A673 (cell line): ENCODE data around the gene SHLD1.

Experiments
- CTCF ChIP-seq: fragments of 300-800, 200-600 bp; sonication (generic); conservative IDR thresholded peaks from 2 replicates; pipeline ENCODE4 v1.5.1; 2017; ENCODE audit warnings: low read depth, mild to moderate bottlenecking, antibody characterized with exemption, low read length, moderate library complexity, mixed read lengths
- EZH2 ChIP-seq: fragments of 200-600 bp; sonication (generic); IDR thresholded peaks from 2 replicates; pipeline ENCODE4 v1.6.1; 2017; ENCODE audit warnings: borderline replicate concordance, low read depth, mild to moderate bottlenecking, mixed read lengths, antibody characterized with exemption, low read length; ENCODE audit not compliant: poor library complexity, severe bottlenecking

- no peak for TF ChIP-seq CTCF
- no peak for TF ChIP-seq EZH2
These were observed 81.5 kb downstream of the SHLD1 start for GRCh38 chr20:5831539-5832237.
